Activated naive CD4-positive, alpha-beta T cell treated with anti-CD3 and anti-CD28 coated beads, Interleukin-2, amount 50 U/mL, for 16 hours (primary cell): Measurements from ENCODE around the gene FAM187B.
"Not testable (repeated sequence)": the region's sequence is repeated elsewhere in the genome, so short reads cannot be mapped to it uniquely, and the experiment has no call there.

Experiments used
- DNase-seq: peaks from one replicate; pipeline ENCODE4 v3.0.0-alpha.2; 2020

FAM187B gene

GRCh38 chr19:35231956-35232645 lies 3.6 kb upstream of the FAM187B start:
- DNase-seq: no peak

GRCh38 chr19:35229601-35230000 lies 1.1 kb upstream of the FAM187B start:
- DNase-seq: no peak

GRCh38 chr19:35226748-35227147 lies 1.8 kb downstream of the FAM187B start:
- no peak for DNase-seq

- DNase-seq: no peak
These were observed 2.6 kb downstream of the FAM187B start for GRCh38 chr19:35225951-35226350.

GRCh38 chr19:35224681-35225571 lies 3.6 kb downstream of the FAM187B start:
- DNase-seq: no peak

GRCh38 chr19:35223862-35224505 lies 4.6 kb downstream of the FAM187B start:
- no peak for DNase-seq

- no peak for DNase-seq
These were observed 5.3 kb downstream of the FAM187B start for GRCh38 chr19:35223084-35223790.

GRCh38 chr19:35222373-35223015 lies 6.0 kb downstream of the FAM187B start:
- no peak for DNase-seq

- not testable (repeated sequence) for DNase-seq
These were observed 7.5 kb downstream of the FAM187B start for GRCh38 chr19:35220973-35221590.

GRCh38 chr19:35220315-35220921 lies 8.1 kb downstream of the FAM187B start:
- DNase-seq: no peak

GRCh38 chr19:35219008-35219407 lies 9.5 kb downstream of the FAM187B start:
- DNase-seq: no peak

- DNase-seq: no peak
These were observed 10.9 kb downstream of the FAM187B start for GRCh38 chr19:35217649-35217990.

GRCh38 chr19:35216833-35217648 lies 11.5 kb downstream of the FAM187B start:
- peak; percentile 40 for DNase-seq

- DNase-seq: no peak
These were observed 12.3 kb downstream of the FAM187B start for GRCh38 chr19:35216016-35216832.

GRCh38 chr19:35214766-35215422 lies 13.6 kb downstream of the FAM187B start:
- DNase-seq: no peak

- peak; percentile 71 for DNase-seq
These were observed 14.6 kb downstream of the FAM187B start for GRCh38 chr19:35213663-35214632.

- no peak for DNase-seq
These were observed 16.3 kb downstream of the FAM187B start for GRCh38 chr19:35212241-35212640.
